ENCODE results near the gene GATAD2B.

Gene GATAD2B

DNA sequence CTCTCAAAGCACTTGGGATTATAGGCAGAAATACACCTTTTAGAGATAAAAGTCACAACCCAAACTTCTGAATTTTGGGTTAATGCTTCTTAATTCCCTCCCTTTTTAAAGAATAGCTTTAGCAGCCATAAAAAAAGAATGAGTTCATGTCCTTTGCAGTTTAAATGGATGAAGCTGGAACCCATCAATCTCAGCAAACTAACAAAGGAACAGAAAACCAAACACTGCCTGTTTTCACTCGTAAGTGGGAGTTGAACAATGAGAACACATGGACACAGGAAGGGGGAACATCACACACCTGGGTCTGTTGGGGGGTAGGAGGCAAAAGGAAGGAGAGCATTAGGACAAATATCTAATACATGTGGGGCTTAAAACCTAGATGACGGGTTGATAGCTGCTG, 91.7 kb downstream of the GATAD2B start:
- no peak for DNase-seq

DNA sequence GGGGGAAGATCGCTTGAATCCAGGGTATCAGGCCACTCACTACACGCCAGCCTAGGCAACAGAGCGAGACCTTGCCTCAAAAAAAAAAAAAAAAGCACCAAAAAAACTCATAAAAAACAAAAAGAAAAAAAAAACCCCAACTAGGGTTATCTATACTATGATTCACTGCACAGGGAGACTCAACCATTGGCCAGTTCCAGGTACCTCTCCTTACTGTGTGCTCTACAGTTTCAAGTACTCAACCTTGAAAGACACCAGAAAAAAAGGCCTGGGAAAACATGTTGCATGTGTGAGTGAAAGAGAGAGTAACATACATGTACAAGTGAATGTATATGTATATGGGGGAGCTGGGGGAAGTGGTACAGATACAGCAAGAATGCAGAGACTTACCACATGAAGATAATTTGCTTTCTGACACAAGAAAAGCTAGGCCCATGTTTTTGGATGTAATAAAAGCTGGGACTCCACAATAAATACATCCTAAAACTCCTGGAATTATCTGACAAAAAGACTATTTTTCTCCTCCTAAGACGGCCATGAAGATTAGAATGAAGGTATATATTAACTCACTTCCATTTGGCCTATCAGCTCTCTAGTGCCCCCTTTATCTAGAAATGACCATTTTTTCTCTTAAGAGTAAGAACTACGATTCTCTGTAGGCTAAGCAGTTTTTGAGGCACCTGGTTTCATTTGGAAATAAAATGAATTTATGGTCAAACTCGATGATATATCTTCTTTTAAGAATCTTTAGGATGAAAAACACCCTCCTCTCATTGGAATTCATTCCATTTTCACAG, 95.4 kb downstream of the GATAD2B start:
- no peak for DNase-seq

DNA sequence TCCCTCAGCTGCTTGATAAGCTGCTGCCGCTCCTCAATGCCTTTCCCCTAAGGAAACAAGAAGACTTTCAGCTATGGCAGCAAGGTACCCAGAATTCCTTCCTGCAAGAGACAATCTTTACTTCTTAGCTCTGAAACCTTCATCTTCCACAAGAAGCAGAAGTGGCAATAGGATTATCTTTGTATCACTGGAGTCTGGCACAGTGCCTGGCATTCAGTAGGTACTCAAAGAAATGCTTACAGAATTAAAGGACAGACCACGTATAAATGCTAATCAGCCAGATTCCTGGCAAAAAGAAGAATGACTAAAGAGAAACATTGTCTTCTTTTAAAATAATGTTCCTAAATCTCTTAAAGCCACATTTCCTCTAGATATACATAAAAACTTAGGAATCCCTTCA, 103.9 kb downstream of the GATAD2B start:
- DNase-seq, result no peak

DNA sequence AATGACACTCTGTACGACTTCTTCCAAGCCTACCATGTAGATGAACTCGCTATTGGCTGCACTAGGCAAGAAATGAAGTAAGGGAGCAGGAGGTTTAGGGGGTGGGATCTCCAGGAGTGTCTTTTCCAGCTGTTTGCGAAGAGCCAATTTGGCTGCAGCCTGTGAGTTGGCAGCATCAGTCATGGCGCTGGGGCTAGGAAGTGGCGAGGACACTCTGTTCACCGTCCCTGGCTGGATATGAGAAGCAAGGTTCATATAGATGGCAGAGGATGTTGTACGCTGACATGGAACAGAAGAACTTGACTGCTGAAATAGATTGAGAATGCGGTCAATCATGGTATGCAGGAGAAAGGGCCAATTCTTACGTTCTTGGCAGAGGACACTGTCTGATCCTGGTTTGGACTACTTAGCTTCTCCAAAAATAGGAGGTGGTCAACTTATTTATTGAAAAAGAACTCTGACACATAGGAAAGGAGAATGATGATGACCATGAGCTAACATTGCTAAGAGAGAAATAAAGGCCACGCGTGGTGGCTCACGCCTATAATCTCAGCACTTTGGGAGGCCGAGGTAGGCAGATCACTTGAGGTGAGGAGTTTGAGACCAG, 106.4 kb downstream of the GATAD2B start:
- no peak for DNase-seq

DNA sequence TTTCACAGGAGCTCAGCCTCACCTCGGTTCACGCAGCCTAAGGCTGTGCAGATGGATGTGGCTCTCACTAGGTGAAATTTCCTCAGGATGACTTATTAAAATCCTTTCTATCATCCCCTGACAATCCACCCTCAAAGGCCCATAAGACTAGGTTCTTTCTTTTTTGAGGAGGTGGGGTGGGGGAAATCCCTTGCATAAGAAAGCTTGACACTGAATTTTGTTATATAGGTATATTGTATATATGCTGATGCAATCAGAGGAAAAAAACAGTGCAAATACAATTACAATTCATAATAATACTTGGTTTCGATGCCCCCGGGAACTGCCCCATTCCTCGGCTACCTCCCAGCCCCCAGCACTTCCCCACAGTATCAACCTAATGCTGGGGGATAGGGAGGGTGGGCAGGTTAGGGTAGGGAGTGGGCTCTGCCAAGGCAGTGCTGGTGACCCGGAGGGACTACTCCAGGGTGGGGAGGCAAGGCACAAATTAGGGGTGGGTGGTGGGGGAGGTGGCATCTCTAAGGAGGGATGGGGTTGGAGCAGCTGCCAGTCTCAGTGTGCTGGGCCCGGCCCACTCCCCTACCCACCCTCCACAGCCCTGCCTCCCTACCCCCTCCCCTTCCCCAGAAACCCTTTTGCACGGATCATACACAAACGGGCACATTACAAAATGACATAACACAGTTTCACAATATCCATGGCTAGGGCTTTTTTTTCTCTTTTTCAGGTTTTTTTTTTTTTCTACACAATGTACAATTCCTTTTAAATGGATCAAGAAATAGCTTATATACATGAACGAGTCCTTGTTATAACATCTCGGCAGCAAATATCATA, 116.7 kb downstream of the GATAD2B start:
- no peak for DNase-seq

DNA sequence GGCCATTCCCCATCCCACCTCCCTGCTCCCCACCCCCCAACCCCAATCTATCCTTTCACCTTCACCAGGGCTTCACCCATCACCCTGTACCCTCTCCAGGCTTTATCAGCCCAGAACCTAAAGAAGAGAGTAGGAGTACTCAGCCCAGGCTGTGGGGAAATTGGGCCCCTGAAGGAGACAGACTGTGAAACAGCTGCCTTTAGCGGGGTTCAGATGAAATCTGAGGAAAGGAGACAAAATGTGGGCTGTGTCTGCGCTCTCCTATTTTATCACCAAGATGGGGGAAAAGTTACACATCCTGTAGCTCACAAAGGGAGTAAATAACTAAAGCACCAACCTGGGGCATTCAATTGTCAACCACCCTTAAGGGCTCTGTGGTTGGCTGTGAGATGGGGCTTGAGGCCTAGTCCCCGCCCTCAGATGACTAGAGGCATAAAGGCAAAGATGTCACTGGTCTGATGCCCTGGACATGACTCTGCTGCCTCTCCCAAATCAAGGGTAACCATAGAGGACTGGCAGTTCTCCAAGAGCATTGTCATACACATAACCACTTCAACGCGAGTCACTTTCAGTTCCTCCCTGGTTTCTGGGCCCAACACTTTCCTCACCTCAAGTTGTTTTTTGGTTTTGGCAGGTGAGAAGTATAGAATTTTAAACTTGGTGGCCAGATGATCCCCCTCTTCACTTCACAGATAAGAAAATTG, 117.6 kb downstream of the GATAD2B start:
- DNase-seq, result peak; percentile 30

DNA sequence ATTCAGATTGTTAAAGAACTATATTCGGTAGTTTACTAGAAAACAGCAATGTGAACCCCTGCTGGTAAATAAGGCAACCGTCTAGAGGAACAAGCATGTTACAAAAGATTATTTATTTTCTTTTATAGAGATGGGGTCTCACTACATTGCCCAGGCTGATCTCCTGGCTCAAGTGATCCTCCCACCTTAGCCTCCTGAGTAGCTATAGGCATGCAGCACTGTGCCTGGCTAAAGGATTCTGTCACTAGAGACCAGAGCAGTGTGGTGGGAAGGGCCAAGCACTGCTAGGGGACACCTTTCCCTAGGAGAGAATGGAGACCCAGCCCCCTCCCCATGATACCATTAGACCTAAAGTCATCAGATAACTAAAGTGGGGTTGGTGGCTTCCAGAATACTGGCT, 118.7 kb downstream of the GATAD2B start:
- no peak for DNase-seq

DNA sequence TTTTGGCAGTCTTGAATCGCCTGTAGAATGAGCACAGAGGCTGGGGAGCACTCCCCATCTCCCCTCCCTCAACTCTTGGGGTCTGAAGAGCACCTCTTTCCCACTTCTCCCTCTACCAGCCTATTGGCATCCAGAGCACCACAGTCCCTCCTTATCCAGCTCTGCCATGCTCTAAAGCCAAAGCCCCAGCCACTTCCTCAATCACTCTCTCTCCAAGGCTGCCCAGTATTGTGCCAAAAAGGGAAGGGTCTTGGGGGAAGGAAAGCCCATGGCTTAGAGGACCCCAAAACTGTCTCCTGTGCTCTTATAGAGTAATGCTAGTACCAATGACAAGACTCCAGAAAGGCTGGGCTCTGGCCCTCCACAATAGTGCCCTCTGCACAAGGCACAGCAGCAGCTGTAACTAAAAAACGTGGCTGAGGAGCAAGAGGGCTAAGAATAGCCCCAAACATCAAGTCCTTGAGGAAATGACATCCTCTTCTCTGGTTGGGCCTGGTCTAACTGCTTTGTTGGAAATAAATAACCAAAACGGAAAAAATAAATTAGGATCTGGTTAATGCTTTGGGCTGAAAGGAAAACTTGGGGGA, 119.2 kb downstream of the GATAD2B start:
- no peak for DNase-seq

DNA sequence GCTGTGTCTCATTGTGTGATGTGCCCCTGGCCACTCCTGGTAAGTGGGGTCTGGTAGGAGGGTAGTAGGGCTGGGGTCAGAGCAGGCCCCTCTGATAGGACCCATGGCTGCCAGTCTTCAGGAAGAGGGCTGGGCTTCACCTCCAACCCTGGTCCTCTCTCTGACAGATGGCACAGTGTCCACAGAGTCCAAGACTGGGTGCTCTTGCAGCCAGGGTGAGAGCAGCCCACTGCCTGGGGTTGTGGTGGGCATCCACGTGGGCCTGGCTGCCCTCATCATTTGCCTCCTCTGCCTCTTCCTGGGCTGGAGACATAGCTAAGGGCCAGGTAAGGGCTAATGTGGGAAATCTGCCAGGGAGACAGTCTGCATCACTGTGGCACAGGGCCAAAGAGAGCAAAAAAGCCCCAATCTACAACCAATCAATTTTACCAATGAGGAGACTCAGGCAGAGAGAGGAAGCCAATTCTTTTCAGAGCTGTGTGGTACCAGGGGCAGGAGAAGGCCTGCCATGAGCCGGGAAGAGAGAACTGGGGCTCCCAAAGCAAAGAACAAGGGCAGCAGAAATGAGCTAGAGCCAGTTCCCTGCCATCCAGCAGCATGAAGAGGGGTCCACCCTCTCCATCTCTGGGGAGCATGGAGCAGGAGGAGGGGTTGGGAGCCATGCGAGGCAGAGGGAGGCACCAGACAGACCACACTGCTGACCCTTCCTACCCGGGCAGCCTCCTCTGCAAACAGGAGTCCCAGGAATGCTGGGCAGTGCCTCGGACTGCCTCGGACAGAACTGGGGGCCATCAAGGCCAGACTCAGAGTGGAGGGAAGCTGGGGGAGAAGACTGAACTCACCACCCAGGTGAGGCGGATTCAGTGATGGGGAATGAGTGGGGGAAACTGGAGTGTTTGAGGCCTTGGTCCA, 120.7 kb downstream of the GATAD2B start:
- no peak for DNase-seq

DNA sequence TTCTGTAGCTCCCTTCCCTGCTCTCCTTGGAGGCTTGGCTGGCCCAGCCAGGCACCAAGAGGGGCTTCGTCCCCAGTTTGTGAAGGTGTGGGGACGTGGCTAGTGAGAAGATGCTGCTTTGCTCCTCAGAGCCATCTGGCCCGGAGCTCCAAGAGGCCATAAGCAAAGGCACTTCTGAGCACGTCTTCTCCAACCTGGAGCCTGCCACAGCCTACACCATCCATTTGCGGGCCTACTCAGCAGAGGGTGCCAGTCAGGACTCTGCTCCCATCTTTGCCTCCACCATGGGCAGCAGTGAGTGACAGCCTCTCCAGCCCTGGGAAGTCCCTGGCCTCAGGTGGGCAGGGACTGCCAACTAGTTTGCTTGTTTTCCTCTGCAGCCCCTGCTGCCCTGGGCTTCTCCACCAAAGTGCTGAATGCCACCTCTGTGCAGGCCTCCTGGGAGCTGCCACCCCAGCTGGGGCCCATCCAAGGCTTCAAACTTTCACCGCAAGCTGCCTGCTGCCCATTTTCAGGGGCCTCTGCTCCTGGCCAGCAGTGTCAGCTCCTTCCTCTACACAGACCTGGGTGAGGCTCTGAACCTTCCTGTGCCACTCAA, 121.6 kb downstream of the GATAD2B start:
- DNase-seq, result no peak

DNA sequence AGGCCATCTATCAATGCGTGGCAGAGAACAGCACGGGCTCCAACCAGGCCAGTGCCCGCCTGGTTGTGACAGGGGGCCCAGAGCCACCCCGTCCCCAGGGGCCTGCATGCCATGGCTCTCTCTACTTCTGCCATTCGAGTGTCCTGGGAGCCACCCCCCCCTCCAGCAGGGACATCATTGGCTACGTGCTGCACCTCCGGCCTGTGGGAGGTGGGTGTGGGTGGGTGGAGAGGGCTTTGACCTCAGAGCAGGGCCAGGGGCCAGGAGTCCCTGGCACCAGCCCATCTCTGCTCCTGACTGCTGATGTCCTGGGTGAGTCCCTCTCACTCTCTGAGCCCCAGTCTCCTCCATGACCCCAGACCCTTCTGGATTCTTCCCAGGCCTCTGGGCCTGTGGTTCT, 122.3 kb downstream of the GATAD2B start:
- DNase-seq, result no peak

DNA sequence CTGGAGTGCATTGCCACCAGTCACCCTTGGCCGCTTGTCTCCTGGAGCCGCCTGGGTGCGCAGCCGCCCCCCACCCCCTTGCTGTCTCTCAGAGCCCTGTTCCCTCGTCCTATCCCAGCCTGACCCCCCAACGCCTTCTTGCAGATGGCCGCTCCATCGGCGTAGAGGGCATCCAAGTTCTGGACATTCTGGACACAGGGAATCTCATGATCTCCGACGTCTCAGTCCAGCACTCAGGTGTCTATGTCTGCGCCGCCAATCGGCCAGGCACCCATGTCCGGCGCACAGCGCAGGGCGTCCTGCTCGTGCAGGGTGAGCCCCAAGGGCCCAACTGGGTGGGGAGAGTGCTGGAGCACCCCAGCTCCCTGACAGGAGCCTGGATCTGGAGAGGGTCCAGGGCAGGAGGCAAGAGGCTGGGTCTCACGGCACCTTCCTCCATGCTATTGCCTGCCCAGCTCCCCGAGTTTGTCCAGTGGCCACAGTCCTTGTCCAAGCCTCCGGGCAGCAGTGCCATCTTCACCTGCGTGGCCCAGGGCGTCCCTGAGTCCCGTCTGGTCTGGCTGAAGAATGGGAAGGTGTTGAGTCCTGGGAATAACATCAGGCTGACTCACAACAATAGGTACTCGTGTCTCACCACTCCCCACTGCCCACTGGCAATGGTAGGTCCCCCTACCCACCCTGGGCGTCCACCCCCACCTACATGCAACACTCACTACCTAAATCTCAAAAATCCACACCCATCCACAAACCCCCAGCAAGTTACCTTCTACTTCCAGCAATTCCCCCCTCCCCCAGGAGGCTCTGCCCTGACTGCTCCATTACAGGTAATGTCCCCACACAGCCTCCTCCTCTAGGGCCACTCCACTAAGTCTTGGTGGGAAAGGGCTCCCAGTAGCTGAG, 123.0 kb downstream of the GATAD2B start:
- DNase-seq, result no peak

DNA sequence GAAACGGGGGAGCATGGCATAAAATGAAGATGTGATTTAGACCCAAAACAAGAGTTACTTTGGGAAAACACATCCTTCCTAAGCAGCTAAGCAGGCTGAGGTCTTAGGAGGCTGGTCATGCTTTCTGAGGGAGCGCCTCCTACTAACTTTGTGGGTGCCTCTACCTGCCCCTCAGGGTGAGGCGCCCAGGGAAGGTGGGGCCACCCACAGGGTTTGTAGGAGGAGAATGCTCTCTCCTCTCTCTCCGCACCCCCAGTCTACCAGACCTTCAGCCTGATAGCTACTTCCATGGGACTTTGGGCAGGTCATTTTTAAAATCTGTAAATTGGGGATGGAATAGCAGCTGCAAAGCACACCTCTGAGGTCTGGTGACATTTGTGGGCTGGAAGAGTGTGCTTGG, 123.8 kb downstream of the GATAD2B start:
- DNase-seq, result no peak

DNA sequence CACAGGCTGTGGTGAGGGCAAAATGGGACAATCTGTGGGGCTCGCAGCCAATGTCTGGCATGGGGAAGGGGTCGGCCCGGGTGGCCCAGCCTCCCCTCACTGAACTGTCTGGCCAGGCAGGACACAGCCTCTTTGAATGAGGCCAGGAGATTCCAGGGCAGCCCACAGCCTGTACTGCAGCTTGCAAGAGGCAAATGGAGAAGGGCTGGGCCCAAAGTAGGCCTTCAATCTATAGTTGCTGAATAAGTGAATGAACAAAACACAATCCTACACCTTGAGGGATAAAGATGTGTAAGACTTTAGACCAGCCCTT, 124.3 kb downstream of the GATAD2B start:
- no peak for DNase-seq

DNA sequence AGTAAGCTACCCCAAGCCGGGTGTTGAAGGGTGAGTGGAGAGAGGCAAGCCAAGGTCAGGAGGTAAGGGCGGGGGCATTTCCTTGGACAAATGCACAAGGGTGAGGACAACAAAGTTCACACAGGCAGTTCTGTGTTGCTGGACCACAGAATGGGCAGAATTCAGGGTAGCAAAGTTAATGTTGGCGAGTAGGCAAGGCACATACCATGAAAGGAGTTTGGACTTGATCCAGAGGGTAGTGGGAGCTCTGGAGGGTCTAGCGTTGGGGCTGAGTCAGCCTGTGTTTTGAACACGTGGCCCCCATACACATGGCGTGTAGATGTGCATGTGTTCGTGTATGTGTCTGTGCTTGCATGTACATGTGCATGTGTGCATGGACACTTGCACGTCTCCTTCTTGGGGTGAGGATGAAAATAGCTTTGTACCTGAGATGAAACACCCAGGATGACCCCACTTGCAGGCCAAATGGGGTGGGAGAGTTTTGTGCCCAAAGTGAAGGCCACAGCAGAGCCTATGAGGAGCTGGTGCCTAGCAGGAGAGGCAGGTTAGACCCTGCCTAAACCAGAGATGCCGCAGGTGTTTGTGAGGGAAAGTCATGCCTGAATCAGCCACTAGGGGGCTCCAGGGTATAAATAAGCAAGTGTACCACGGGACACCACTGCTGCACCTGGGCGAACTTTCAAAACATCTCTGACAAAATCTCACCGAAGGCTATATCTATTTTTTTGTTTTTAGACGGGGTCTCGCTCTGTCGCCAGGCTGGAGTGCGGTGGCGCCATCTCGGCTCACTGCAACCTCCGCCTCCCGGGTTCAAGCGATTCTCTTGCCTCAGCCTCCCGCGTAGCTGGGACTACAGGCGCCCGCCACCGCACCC, 125.7 kb downstream of the GATAD2B start:
- peak; percentile 84 for DNase-seq

DNA sequence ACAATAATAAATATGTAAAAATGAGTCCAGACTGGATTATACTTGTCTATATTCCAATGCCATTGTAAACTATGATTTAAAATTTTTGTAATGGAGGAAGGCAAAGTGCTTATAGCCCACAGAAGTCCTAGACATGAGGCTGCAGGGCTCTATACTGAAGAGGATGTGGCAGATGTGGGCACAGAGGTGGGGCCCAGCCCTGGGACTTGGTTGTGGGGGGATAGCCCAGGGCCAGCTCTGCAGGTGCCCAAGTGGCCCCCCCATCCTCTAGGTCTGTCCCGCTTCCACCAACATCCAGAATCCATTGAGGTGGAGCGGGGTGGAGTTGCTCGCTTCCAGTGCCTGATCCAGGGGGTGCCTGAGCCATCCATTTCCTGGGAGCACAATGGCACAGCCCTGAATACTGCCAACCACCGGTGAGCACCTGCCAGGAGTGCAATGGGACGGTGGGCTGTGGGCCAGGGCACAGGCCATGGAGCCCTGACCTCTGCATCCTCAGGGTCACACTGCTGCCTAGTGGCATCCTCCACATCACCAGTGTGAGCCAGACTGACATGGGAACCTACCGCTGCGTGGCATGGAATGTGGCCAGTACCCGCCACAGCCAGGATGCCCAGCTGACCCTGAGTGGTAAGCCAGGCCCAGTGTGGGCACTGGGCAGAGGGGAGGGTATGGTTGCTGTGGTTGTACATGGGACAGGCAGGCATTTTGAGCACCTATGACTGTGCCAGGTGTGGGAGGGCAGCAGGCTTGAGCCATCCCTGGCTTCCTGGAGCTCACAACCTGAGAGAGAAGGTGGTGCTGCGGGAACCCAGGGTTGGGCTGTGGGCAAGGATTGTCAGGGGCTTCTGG, 126.6 kb downstream of the GATAD2B start:
- no peak for DNase-seq

DNA sequence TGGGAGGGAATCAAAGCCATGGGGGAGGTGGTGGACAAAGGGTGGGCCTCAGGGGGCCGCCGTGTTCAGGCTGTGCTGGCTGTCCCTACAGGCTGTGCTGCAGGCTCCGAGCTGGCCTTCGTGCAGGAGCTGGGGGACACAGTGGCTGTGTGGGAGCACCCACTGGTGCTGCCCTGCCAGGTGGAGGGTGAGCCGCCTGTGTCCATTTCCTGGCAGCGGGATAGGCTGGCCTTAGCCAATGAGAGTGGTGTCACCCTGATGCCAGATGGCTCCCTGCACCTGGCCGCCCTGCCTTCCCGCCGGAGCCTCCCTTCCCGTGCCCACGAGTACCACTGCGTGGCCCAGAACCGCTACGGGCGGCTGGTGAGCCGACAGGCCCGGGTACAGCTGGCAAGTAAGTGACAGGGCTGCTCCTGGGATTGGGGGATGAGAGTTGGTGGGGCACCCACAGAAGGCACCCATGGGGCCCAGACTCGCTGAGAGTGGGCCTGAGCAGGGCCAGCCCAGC, 127.4 kb downstream of the GATAD2B start:
- no peak for DNase-seq

Measured in activated T-cell treated with anti-CD3 and anti-CD28 coated beads for 4 hours (primary cell).